Endothelial cell of umbilical vein (primary cell): Measurements from ENCODE around the gene INPP5E. TPM values are rescaled to one million over a fixed set of nuclear protein-coding genes. Genes with fewer than 3 reads are reported as not detected.

Experiments used
- BruUV-seq: library from RNA; stranded (reverse); fragments of 400-500 nt; replicated peaks from 2 replicates; lab custom pipeline; 2021; lab: Mats Ljungman, UMichigan
- CTCF ChIA-PET: fragments of 300-600, 350-600 bp; sonication (Branson Sonifier 250); formaldehyde crosslinking; loops from one replicate; lab custom pipeline; 2021; ENCODE audit warnings: antibody characterized with exemption, inconsistent platforms; lab: Charles Lee
- POLR2A ChIA-PET: fragments of 300-600, 350-600 bp; sonication (Branson Sonifier 250); formaldehyde crosslinking; loops from one replicate; lab custom pipeline; 2021; ENCODE audit warnings: antibody characterized with exemption, inconsistent platforms; lab: Charles Lee
- DNase-seq: peaks from one replicate; pipeline ENCODE4 v3.0.0-alpha.2; 2011; ENCODE audit warnings: low read depth, low spot score
- FAIRE-seq: peaks from 2 replicates; lab custom pipeline; 2011; peaks lifted over from hg19 to GRCh38; lab: Jason Lieb, UNC
- H2AFZ ChIP-seq: 2 replicates; pipeline ENCODE4 v1.6.0; 2012; ENCODE audit warnings: low read depth, low read length, control low read depth, inconsistent platforms
- H3K27ac ChIP-seq: 2 replicates; pipeline ENCODE4 v1.5.1; 2011; ENCODE audit warnings: low read depth, mild to moderate bottlenecking, control low read depth, low read length, moderate library complexity; ENCODE audit not compliant: insufficient read depth
- H3K27me3 ChIP-seq, 2 experiments: 2 replicates each; pipeline versions ENCODE4 v1.6.0 to v1.6.1; 2011; ENCODE audit warnings: low read length in 2 of 2, mixed read lengths in 1 of 2; ENCODE audit not compliant: control insufficient read depth in 2 of 2, insufficient read depth in 2 of 2
- H3K36me3 ChIP-seq, 2 experiments: 2 replicates in 1 of 2; 3 replicates in 1 of 2; pipeline ENCODE4 v1.5.1; 2011; ENCODE audit warnings: low read length in 2 of 2, mild to moderate bottlenecking in 1 of 2, moderate library complexity in 1 of 2; ENCODE audit not compliant: control insufficient read depth in 2 of 2, insufficient read depth in 2 of 2; ENCODE audit errors: extremely low read depth in 1 of 2
- H3K4me1 ChIP-seq: 3 replicates; pipeline ENCODE4 v1.5.1; 2011; ENCODE audit warnings: mild to moderate bottlenecking, low read length; ENCODE audit not compliant: control insufficient read depth, insufficient read depth; ENCODE audit errors: extremely low read depth
- H3K4me2 ChIP-seq: 2 replicates; pipeline ENCODE4 v1.6.1; 2011; ENCODE audit warnings: low read length, control low read depth, mixed read lengths; ENCODE audit not compliant: insufficient read depth
- H3K4me3 ChIP-seq, 3 experiments: fragments of 200-600 bp in 1 of 3; sonication (generic), shearing (Covaris generic) in 1 of 3; replicated peaks in 1 of 3; 2 replicates each; pipeline ENCODE4 v1.5.1; 2011 to 2016; ENCODE audit warnings: control low read depth in 3 of 3, low read length in 3 of 3, mild to moderate bottlenecking in 2 of 3, inconsistent platforms in 1 of 3, low read depth in 1 of 3, moderate library complexity in 1 of 3; ENCODE audit not compliant: insufficient read depth in 1 of 3
- H3K79me2 ChIP-seq: 2 replicates; pipeline ENCODE4 v1.6.0; 2012; ENCODE audit warnings: low read length, inconsistent platforms; ENCODE audit not compliant: control insufficient read depth, insufficient read depth
- H3K9ac ChIP-seq: replicated peaks from 2 replicates; pipeline ENCODE3; 2011; ENCODE audit warnings: low read length, control low read depth; ENCODE audit not compliant: insufficient read depth; ENCODE audit errors: extremely low read depth
- H3K9me1 ChIP-seq: replicated peaks from 3 replicates; pipeline ENCODE4 v1.6.0; 2011; ENCODE audit warnings: mild to moderate bottlenecking, low read length; ENCODE audit not compliant: control insufficient read depth, insufficient read depth; ENCODE audit errors: extremely low read depth
- H3K9me3 ChIP-seq: replicated peaks from 2 replicates; pipeline ENCODE4 v1.5.1; 2012; ENCODE audit warnings: low read length, inconsistent platforms; ENCODE audit not compliant: control insufficient read depth, insufficient read depth
- H4K20me1 ChIP-seq: replicated peaks from 2 replicates; pipeline ENCODE3; 2011; ENCODE audit warnings: mild to moderate bottlenecking, low read length; ENCODE audit not compliant: control insufficient read depth, insufficient read depth; ENCODE audit errors: extremely low read depth
- EZH2 ChIP-seq: IDR thresholded peaks from 2 replicates; pipeline ENCODE4 v1.6.1; 2012; ENCODE audit warnings: borderline replicate concordance, low read depth, mild to moderate bottlenecking, moderate library complexity, low read length, inconsistent platforms; ENCODE audit not compliant: severe bottlenecking
- FOS ChIP-seq: IDR thresholded peaks from 2 replicates; pipeline ENCODE4 v1.6.1; 2011; ENCODE audit warnings: mild to moderate bottlenecking, low read length, moderate library complexity, borderline replicate concordance; ENCODE audit not compliant: insufficient read depth
- GATA2 ChIP-seq: IDR thresholded peaks from 2 replicates; pipeline ENCODE4 v1.7.0; 2011; ENCODE audit warnings: low read depth, mild to moderate bottlenecking, moderate library complexity, mixed read lengths, low read length; ENCODE audit not compliant: insufficient read length, insufficient read depth
- JUN ChIP-seq: IDR thresholded peaks from 2 replicates; pipeline ENCODE4 v1.6.1; 2011; ENCODE audit warnings: borderline replicate concordance, low read depth; ENCODE audit not compliant: insufficient read length, insufficient read depth
- MYC ChIP-seq: IDR thresholded peaks from one replicate; pipeline ENCODE4 v1.6.1; 2011; ENCODE audit warnings: mild to moderate bottlenecking, low read depth, low read length
- POLR2A ChIP-seq: IDR thresholded peaks from 2 replicates; pipeline ENCODE4 v1.6.1; 2012; ENCODE audit warnings: low read depth, mild to moderate bottlenecking, control low read depth, low read length
- POLR2AphosphoS5 ChIP-seq: IDR thresholded peaks from 2 replicates; pipeline ENCODE4 v1.6.1; 2012; ENCODE audit warnings: low read depth, mild to moderate bottlenecking, control low read depth, low read length, moderate library complexity; ENCODE audit not compliant: insufficient read depth
- dilution Hi-C: fragments of 300-500 bp; cut with MboI; formaldehyde crosslinking; loops from one replicate; pipeline ENCODE4 v1.15.0; 2019; ENCODE audit warnings: low sequenced_read_pairs; ENCODE audit not compliant: extremely low pct_ligation_motif_present
- intact Hi-C: fragments of 100-400 bp; cut with micrococcal nuclease; formaldehyde crosslinking; loops from one replicate; pipeline ENCODE4 v1.10.0; 2022
- polyA plus RNA-seq, 4 experiments: library from polyadenylated mRNA; depleted of rRNA in 3 of 4; stranded (reverse) in 3 of 4; unstranded in 1 of 4; fragments of >200 nt; gene quantifications; 2 replicates each; pipeline versions ENCODE4 v1.2.1 to v1.2.3, GENCODE V29; 2011 to 2012; ENCODE audit warnings: missing spikeins in 1 of 4
- total RNA-seq: library from RNA; stranded (reverse); gene quantifications from 2 replicates; pipeline ENCODE4 v1.2.3, GENCODE V29; 2021
- TF ChIP-seq, protein P1 (sequence below), 2 donors: IDR thresholded peaks; 1 replicate in 1 of 2; 2 replicates in 1 of 2; pipeline ENCODE4 v1.5.1; 2011; ENCODE audit warnings: low read length in 2 of 2, mild to moderate bottlenecking in 2 of 2, moderate library complexity in 2 of 2, control low read depth in 1 of 2, inconsistent platforms in 1 of 2, low read depth in 1 of 2; ENCODE audit not compliant: insufficient read depth in 1 of 2; ENCODE audit errors: extremely low read depth in 1 of 2
- TF ChIP-seq, protein P2 (sequence below): IDR thresholded peaks from 2 replicates; pipeline ENCODE4 v1.6.1; 2011; ENCODE audit not compliant: insufficient read depth, insufficient read length

The INPP5E gene
- total and polyA plus RNA-seq, 2 donors (not counting 3 experiments of a cell fraction or from before 2014, with no cell fraction given) = 15.0 to 24.5 TPM

DNA sequence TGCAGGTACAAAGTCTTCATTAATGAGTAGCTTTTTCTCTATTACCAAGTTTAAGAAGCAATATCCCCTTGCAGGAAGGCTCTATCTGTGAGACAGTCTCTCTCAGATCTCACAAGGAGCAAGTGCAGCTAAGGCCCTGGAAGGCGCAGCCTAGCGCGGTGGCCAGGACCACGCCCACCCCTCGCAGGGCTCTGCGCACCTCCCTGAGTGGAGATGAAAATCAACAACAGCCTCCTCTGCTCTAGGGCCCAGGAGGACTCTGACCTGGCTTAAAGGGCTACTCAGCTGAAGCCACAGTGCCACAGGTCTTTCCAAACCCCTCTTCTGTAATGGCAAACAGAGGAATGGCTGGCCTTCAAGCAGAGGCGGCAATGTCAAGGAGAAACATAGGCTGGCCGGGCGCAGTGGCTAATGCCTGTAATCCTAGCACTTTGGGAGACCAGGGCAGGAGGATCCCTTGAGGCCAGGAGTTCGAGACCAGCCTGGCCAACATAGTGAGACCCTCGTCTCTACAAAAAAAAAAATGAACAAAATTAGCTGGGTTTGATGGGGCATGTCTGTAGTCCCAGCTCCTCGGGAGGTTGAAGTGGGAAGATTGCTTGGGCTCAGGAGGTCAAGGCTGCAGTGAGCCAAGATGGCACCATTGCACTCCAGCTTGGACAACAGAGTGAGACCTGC, 31.3 kb upstream of the INPP5E start:
- no peak overlapping the region for H2AFZ ChIP-seq
- DNase-seq (no peak), FAIRE-seq (no peak)
- no peak overlapping the region for H3K9ac ChIP-seq
- no TSS peak for BruUV-seq
- TF ChIP-seq, protein P1, sequence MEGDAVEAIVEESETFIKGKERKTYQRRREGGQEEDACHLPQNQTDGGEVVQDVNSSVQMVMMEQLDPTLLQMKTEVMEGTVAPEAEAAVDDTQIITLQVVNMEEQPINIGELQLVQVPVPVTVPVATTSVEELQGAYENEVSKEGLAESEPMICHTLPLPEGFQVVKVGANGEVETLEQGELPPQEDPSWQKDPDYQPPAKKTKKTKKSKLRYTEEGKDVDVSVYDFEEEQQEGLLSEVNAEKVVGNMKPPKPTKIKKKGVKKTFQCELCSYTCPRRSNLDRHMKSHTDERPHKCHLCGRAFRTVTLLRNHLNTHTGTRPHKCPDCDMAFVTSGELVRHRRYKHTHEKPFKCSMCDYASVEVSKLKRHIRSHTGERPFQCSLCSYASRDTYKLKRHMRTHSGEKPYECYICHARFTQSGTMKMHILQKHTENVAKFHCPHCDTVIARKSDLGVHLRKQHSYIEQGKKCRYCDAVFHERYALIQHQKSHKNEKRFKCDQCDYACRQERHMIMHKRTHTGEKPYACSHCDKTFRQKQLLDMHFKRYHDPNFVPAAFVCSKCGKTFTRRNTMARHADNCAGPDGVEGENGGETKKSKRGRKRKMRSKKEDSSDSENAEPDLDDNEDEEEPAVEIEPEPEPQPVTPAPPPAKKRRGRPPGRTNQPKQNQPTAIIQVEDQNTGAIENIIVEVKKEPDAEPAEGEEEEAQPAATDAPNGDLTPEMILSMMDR (IDR thresholded peaks at IDR 0.05; ENCODE audit: extremely low read depth in 1 of 2, insufficient read depth in 1 of 2, low read depth in 1 of 2, low read length in 2 of 2) = no peak
- TF ChIP-seq EZH2 = no peak
- TF ChIP-seq, protein P2, sequence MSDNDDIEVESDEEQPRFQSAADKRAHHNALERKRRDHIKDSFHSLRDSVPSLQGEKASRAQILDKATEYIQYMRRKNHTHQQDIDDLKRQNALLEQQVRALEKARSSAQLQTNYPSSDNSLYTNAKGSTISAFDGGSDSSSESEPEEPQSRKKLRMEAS = no peak
- TF ChIP-seq POLR2A = no peak
- no peak for TF ChIP-seq FOS
- no peak for TF ChIP-seq MYC
- no peak for TF ChIP-seq POLR2AphosphoS5
- TF ChIP-seq GATA2 = no peak
- no peak for TF ChIP-seq JUN
- intact Hi-C loops = no loop called here
- H3K36me3 ChIP-seq = peaks cover 33 to 85% of the 10 kb centered on the region in 2 experiments
- H3K79me2 ChIP-seq = peaks cover 53% of the 10 kb centered on the region
- H3K4me2 ChIP-seq = no peak overlapping the region
- dilution Hi-C loops = no loop called here
- H3K9me3 ChIP-seq = no peaks in the 10 kb centered on the region
- H3K27me3 ChIP-seq = no peaks in the 10 kb centered on the region
- no peak overlapping the region for H3K4me3 ChIP-seq
- no peaks in the 10 kb centered on the region for H4K20me1 ChIP-seq
- no peaks in the 10 kb centered on the region for H3K9me1 ChIP-seq
- CTCF ChIA-PET = no interaction called here
- H3K27ac ChIP-seq = no peak overlapping the region
- no peaks in the 10 kb centered on the region for H3K4me1 ChIP-seq
- POLR2A ChIA-PET = no interaction called here
